Right forelimb (tissue), 1 donor: Measurements from ENCODE around the gene SPAAR.
"Not testable (repeated sequence)": the region's sequence is repeated elsewhere in the genome, so short reads cannot be mapped to it uniquely, and the experiment has no call there.

Experiments used
- DNase-seq: peaks from one replicate; pipeline ENCODE4 v3.0.0-alpha.2; 2018

SPAAR gene

GRCh38 chr9:35905051-35905781 is 4.1 kb upstream of the SPAAR start:
- no peak for DNase-seq

GRCh38 chr9:35905912-35906679 is 3.2 kb upstream of the SPAAR start, which contains the start of gene HRCT1:
HRCT1 (plus strand) TSS chr9:35906202; CDS start chr9:35906288, 86 bp downstream.
- peak; percentile 91 for DNase-seq

GRCh38 chr9:35906923-35907699 is 2.2 kb upstream of the SPAAR start:
- peak; percentile 70 for DNase-seq

DNA sequence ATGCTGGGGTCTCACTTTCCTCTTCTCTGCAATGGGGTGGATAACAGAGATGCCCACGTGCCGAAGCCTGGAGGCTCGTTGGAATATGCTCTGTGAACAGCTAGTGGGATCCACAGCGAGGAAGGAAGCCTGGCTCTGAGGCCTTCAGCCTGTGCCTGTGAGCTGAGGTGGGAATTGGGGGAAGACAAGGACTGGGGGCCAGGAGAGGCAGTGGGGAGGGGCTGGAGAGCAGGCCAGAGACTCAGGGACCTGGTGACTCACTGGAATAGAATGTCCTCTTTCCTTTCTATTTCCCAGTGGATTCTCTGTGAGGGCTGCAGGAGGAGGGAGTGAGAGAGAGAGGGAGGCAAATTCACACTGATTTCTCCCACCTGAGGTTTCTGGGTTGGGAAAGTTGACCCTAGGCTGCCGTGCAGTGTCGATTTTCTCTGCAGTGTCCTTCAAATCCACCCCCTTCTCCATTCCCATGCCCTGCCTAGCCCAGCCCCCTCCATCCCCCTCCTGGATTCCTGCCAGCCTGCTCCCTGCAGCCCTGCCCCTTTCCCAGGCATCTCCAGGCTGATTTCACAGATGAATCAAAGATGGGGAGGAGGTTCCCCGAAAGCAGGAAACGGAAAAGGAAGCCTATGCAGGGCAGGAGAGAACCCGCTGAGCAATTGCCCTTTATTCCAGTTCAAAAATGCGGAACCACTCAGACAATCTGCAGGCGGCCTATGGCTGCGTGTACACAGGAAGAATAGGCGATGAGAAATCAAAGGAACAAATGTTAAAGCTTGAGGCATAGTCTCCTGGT is 1.4 kb upstream of the SPAAR start:
- DNase-seq, result peak; percentile 86

GRCh38 chr9:35908504-35909125 is 675 bp upstream of the SPAAR start:
- DNase-seq, result peak; percentile 63

GRCh38 chr9:35909687-35910612 is 660 bp downstream of the SPAAR start:
- no peak for DNase-seq

DNA sequence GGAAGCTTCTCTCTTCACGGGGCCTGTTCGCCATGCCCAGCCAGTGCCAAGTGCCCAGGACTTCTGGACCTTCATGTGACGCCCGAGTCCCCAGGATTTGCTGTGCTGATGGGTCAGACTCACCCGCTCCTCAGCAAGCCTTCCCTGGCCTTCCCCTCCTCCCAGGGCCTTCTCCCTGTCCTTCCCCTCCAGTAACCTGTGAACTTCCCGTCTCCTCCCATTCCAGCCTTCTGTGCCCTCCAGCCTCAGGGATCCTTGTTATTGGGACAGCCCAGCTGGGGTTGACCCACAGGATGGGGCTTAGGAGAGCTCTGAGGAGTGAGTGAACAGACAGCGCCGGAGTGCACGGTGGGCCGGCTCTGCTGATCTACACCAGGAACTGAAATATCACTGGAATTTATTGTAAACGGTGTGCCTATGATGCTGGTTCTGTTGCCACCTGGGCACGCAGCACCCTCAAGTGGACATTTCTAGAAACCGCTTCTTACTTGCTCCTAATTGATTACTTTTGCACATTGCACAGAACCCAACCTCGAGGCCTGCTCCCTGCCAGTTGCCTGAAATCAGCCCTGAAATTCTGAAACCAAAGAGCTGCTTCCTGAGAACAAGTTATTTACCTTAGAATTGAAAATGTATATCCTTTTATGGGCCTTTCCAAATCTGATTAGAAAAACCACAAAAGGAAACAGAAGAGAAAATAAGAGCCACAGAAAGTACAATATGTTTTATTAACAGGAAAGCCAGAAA is 1.5 kb downstream of the SPAAR start:
- no peak for DNase-seq

- no peak for DNase-seq
Measured at GRCh38 chr9:35911690-35912089, 2.4 kb downstream of the SPAAR start.

- no peak for DNase-seq
Measured at GRCh38 chr9:35912791-35913400, 3.6 kb downstream of the SPAAR start.

DNA sequence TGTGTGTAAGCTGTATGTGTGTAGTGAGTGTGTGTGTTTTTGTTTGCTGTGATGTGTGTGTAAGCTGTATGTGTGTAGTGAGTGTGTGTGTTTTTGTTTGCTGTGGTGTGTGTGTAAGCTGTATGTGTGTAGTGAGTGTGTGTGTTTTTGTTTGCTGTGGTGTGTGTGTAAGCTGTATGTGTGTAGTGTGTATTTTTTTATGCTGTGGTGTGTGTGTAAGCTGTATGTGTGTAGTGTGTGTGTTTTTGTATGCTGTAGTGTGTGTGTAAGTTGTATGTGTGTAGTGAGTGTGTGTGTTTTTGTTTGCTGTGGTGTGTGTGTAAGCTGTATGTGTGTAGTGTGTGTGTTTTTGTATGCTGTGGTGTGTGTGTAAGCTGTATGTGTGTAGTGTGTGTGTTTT is 4.1 kb downstream of the SPAAR start:
- DNase-seq, result not testable (repeated sequence)

DNA sequence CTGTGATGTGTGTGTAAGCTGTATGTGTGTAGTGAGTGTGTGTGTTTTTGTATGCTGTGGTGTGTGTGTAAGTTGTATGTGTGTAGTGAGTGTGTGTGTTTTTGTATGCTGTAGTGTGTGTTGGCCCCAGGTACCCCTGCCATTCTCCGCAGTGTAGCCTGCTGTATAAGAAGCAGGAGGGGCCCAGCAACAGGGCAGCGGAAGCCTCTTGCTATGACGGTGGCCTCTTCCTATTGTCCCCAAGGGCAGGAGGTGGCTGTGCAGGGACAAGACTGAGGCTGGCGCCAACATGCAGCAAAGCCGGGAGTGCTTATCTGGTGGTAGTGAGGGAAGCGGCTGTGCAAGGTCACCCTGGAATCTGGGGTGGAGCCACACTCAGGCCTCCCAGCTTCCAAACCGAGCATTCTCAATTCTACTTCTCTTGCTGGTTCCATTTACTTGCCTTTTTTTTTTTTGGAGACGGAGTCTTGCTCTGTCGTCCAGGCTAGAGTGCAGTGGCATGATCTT is 5.1 kb downstream of the SPAAR start:
- DNase-seq, result no peak

DNA sequence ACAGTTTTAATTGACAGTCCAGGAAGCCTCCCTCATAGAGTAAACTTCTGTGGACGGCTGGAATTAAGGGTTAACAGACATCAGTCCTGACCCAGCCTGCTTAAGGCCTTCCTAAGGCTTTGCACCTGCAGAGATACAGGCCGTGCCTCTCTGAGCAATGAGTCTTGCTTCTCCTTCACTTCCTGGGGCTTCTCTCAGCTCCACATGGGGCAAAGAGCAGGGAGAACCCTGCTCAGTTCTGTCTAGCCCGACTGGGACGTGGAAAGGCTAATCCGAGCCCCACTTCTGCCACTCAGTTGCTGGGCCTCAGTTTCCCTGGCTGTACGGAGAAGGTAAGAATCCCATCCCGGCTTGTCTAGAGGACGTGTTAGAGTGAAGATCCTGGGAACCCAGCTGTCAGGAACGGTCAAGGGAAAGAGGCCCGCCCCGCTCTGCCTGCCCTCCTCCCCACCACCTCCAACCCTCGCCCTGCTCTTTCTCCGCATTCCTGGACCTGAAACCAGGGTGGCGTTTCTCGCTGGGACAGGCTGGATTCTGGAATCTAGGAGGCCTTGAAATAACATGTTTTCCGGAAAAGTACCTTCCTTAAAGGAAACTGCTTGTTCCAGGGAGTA is 6.5 kb downstream of the SPAAR start:
- no peak for DNase-seq

DNA sequence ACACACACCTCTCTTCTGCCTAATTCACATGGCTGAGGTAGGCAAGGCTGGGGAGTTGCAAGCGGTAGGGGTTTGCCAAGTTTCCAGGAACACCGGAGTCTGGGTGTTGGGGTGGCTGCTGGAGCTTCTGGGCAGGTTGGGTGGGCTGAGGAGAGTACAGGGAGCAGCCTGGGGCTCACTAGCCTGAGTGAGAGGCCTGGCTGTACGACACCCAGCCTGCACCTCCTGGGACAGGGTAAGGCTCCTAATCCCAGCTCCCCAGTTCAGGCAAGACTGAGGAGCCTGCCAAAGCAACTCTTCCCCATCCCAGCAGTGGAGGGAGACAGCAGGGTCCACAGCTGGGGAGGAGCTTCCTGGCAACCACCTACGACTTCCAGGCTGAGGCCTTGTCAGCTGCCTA is 8.0 kb downstream of the SPAAR start:
- DNase-seq, result no peak

- no peak for DNase-seq
Measured at GRCh38 chr9:35918780-35919179, 9.5 kb downstream of the SPAAR start.

- no peak for DNase-seq
Measured at GRCh38 chr9:35919212-35920008, 10.1 kb downstream of the SPAAR start.

DNA sequence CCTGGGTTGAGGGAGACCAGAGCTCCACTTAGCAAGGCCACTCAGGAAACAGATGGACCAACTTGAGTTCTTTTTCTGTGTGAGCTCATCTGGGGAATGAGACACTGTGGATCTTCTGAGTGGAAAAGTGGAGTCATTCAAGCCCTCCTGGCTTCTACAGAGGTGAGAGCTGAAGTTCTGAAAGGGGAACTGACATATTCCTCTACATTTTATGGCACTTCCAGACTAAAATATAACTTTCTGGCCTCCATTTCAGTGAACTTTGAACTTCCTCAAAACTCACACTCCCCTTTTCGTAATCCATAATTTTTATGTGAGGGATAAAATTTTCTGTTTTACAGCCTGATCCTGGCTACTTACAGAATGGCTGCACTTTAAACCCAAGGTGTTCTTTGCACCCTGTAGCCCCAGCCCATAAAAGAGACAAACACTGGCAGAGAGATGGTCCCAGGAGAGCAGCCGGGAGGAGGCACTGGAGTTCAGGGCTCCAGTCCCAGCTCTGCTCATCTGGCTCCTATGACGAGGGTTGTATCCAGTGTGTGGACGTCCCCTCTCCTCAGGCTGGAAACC is 10.8 kb downstream of the SPAAR start:
- DNase-seq, result peak; percentile 50

DNA sequence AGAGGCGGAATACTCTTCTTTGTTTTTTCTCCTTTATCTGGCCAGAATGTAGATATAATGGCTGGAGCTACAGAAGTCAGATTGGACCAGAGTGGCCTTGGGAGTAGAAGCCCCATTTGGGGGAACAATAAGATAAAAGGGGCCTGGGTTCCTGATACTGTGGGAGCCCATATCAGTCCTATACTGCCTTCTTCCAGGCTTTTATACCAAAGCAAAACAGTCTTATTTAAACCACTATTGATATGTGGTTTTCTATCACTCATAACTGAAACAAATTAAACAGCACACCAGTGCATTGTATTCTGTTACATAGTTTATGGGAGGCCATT is 14.3 kb downstream of the SPAAR start:
- no peak for DNase-seq
